NB4 (cell line): ENCODE data around the gene UBE2G1.

Source experiments
- DNase-seq: peaks from one replicate; pipeline ENCODE4 v3.0.0; 2010; ENCODE audit warnings: low read depth
- H3K4me3 ChIP-seq: one replicate; pipeline ENCODE4 v1.5.1; 2011; ENCODE audit warnings: mild to moderate bottlenecking, low read depth, low read length, moderate library complexity
- MAX ChIP-seq: IDR thresholded peaks from 2 replicates; pipeline ENCODE4 v1.6.1; 2011; ENCODE audit warnings: low read depth, low read length
- MYC ChIP-seq: IDR thresholded peaks from 2 replicates; pipeline ENCODE4 v1.6.1; 2011; ENCODE audit warnings: low read depth, low read length
- POLR2A ChIP-seq: IDR thresholded peaks from 2 replicates; pipeline ENCODE4 v1.6.1; 2011; ENCODE audit warnings: mild to moderate bottlenecking; ENCODE audit not compliant: insufficient read length; ENCODE audit errors: extremely low read depth
- TF ChIP-seq, protein P1 (sequence below): IDR thresholded peaks from one replicate; pipeline ENCODE4 v1.5.1; 2012; ENCODE audit warnings: low read depth, low read length

The UBE2G1 gene

GRCh38 chr17:4314618-4315017 is 51.9 kb downstream of the UBE2G1 start:
- TF ChIP-seq, protein P1, sequence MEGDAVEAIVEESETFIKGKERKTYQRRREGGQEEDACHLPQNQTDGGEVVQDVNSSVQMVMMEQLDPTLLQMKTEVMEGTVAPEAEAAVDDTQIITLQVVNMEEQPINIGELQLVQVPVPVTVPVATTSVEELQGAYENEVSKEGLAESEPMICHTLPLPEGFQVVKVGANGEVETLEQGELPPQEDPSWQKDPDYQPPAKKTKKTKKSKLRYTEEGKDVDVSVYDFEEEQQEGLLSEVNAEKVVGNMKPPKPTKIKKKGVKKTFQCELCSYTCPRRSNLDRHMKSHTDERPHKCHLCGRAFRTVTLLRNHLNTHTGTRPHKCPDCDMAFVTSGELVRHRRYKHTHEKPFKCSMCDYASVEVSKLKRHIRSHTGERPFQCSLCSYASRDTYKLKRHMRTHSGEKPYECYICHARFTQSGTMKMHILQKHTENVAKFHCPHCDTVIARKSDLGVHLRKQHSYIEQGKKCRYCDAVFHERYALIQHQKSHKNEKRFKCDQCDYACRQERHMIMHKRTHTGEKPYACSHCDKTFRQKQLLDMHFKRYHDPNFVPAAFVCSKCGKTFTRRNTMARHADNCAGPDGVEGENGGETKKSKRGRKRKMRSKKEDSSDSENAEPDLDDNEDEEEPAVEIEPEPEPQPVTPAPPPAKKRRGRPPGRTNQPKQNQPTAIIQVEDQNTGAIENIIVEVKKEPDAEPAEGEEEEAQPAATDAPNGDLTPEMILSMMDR, result no peak
- TF ChIP-seq POLR2A (no peak), MYC (no peak), MAX (no peak)
- no peak overlapping the region for H3K4me3 ChIP-seq
- DNase-seq, result no peak

DNA sequence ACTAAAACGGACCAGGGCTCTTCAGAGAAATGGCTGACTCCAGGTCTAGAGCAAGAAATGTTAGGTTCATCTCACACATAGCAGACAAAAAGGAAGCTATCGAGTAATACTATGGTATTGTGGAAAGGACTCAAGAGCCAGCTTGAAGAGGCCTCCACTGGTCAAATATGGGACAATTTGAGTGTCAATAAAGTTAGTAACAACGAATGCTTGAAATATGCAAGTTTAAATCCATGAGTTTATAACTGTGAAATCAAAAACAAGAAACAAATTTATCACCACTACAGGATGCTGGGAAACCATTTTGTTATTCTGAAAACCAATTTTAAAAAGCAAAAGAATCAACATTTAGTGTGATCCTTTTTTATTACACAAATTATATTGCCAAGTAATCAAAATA is 52.3 kb downstream of the UBE2G1 start:
- DNase-seq, result no peak
- no peak overlapping the region for H3K4me3 ChIP-seq
- TF ChIP-seq, protein P1, result no peak
- no peak for TF ChIP-seq MAX
- TF ChIP-seq POLR2A, result no peak
- no peak for TF ChIP-seq MYC

DNA sequence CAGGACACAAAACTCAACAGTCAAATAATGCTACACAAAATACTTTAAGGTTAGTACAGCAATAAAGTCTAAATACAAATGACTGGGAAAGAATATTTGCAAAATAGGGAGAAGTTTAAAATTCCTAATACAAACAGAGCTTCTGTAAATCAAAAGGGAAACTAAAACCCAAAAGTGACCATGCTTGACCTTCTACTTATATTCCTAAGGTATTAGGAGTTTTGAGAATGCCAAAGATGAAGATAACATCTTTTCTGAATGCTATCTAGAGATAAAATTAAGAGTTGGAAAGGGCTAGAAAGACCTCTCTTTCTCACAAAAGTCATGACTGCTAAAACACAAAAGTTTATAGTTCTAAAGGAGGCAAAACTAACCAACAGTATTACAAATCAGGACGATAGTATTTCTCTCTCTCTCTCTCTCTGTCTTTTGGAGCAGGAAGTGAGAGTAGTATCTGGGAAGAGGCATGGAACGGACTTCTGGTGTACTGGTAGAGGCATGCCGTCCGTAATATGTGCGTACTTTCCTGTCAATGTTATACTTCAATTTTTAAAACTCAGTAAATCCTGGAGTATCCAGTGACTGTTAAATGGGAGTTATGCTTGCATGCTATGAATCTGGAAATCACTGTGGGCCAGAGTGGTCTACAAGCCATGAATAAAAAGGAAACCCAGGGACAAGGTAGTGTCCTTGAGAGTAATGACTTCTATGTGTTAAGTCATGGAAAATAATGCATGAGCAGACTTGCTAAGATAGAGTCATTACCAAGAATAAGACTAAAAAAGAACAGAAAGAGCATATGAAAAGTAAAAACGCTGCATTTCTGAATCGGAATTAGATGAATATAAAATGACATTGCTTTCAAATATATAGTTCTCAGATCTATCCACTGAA is 53.0 kb downstream of the UBE2G1 start:
- TF ChIP-seq POLR2A, result no peak
- TF ChIP-seq, protein P1, result no peak
- no peak for TF ChIP-seq MYC
- no peak for TF ChIP-seq MAX
- H3K4me3 ChIP-seq, result no peak overlapping the region
- no peak for DNase-seq

- no peak overlapping the region for H3K4me3 ChIP-seq
- no peak for DNase-seq
- TF ChIP-seq MYC (no peak), POLR2A (no peak), MAX (no peak)
- TF ChIP-seq, protein P1, result no peak
Observed at GRCh38 chr17:4310354-4311060, 56.0 kb downstream of the UBE2G1 start.

DNA sequence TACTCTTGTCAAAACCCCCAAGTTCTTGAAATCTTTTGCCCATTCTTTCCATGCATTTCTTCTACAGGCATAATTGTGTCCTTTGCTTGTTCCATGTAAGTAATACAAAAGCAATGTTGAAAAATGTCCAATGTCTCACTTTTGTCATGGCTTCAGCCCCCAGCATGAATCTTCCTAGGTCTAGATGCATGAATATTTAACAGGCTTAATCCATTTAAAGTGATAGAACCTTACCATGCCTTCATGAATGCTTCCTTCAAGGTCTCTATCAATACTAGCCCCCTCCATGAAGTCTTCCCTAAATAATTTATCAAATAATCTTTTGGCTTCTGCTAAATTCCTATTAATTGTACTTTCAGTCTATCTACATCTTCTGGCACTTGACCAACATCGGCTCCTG is 56.6 kb downstream of the UBE2G1 start:
- DNase-seq, result no peak
- TF ChIP-seq MAX (no peak), POLR2A (no peak), MYC (no peak)
- TF ChIP-seq, protein P1, result no peak
- no peak overlapping the region for H3K4me3 ChIP-seq
